ENCODE measurements around the gene CEP70.

The CEP70 gene

GRCh38 chr3:138467931-138468330 is 126.1 kb downstream of the CEP70 start:
- Histone ChIP-seq H3K4me1 (ENCODE audit: insufficient read depth, poor library complexity, severe bottlenecking) (no peaks in the 10 kb centered on the region), H3K4me3 (ENCODE audit: severe bottlenecking) (no peak overlapping the region), H3K36me3 (ENCODE audit: low read depth) (no peaks in the 10 kb centered on the region), H3K27ac (ENCODE audit: poor library complexity, severe bottlenecking) (no peak overlapping the region), H3K9me3 (ENCODE audit: severe bottlenecking) (no peaks in the 10 kb centered on the region), H3K27me3 (ENCODE audit: insufficient read depth, poor library complexity, severe bottlenecking) (no peaks in the 10 kb centered on the region)
- no peak for TF ChIP-seq CTCF (IDR thresholded peaks at IDR 0.05; ENCODE audit: poor library complexity, severe bottlenecking)
- no peak for ATAC-seq (ENCODE audit: low read depth)
- no peak for DNase-seq (ENCODE audit: low spot score)

GRCh38 chr3:138465925-138466324 is 128.1 kb downstream of the CEP70 start:
- no peaks in the 10 kb centered on the region for H3K4me1 ChIP-seq (ENCODE audit: insufficient read depth, poor library complexity, severe bottlenecking)
- ATAC-seq (ENCODE audit: low read depth) (no peak), DNase-seq (ENCODE audit: low spot score) (no peak)
- H3K9me3 ChIP-seq (ENCODE audit: severe bottlenecking): no peaks in the 10 kb centered on the region
- H3K27ac ChIP-seq (ENCODE audit: poor library complexity, severe bottlenecking): no peak overlapping the region
- no peak overlapping the region for H3K4me3 ChIP-seq (ENCODE audit: severe bottlenecking)
- no peak for TF ChIP-seq CTCF (IDR thresholded peaks at IDR 0.05; ENCODE audit: poor library complexity, severe bottlenecking)
- H3K27me3 ChIP-seq (ENCODE audit: insufficient read depth, poor library complexity, severe bottlenecking): no peaks in the 10 kb centered on the region
- no peaks in the 10 kb centered on the region for H3K36me3 ChIP-seq (ENCODE audit: low read depth)

- TF ChIP-seq CTCF (IDR thresholded peaks at IDR 0.05; ENCODE audit: poor library complexity, severe bottlenecking): no peak
- Histone ChIP-seq H3K9me3 (ENCODE audit: severe bottlenecking) (no peaks in the 10 kb centered on the region), H3K27me3 (ENCODE audit: insufficient read depth, poor library complexity, severe bottlenecking) (no peaks in the 10 kb centered on the region), H3K36me3 (ENCODE audit: low read depth) (no peaks in the 10 kb centered on the region), H3K27ac (ENCODE audit: poor library complexity, severe bottlenecking) (no peak overlapping the region), H3K4me3 (ENCODE audit: severe bottlenecking) (no peak overlapping the region), H3K4me1 (ENCODE audit: insufficient read depth, poor library complexity, severe bottlenecking) (no peaks in the 10 kb centered on the region)
- ATAC-seq (ENCODE audit: low read depth) (no peak), DNase-seq (ENCODE audit: low spot score) (no peak)
Observed at GRCh38 chr3:138465451-138465850, 128.6 kb downstream of the CEP70 start.

- no peak overlapping the region for H3K27ac ChIP-seq (ENCODE audit: poor library complexity, severe bottlenecking)
- DNase-seq (ENCODE audit: low spot score): no peak
- no peak for ATAC-seq (ENCODE audit: low read depth)
- no peaks in the 10 kb centered on the region for H3K27me3 ChIP-seq (ENCODE audit: insufficient read depth, poor library complexity, severe bottlenecking)
- H3K4me1 ChIP-seq (ENCODE audit: insufficient read depth, poor library complexity, severe bottlenecking): no peaks in the 10 kb centered on the region
- H3K36me3 ChIP-seq (ENCODE audit: low read depth): no peaks in the 10 kb centered on the region
- no peak for TF ChIP-seq CTCF (IDR thresholded peaks at IDR 0.05; ENCODE audit: poor library complexity, severe bottlenecking)
- H3K9me3 ChIP-seq (ENCODE audit: severe bottlenecking): no peaks in the 10 kb centered on the region
- no peak overlapping the region for H3K4me3 ChIP-seq (ENCODE audit: severe bottlenecking)
Observed at GRCh38 chr3:138464491-138464860, 129.6 kb downstream of the CEP70 start.

- H3K4me1 ChIP-seq (ENCODE audit: insufficient read depth, poor library complexity, severe bottlenecking): no peaks in the 10 kb centered on the region
- no peak for ATAC-seq (ENCODE audit: low read depth)
- H3K4me3 ChIP-seq (ENCODE audit: severe bottlenecking): no peak overlapping the region
- no peaks in the 10 kb centered on the region for H3K9me3 ChIP-seq (ENCODE audit: severe bottlenecking)
- H3K27ac ChIP-seq (ENCODE audit: poor library complexity, severe bottlenecking): no peak overlapping the region
- TF ChIP-seq CTCF (IDR thresholded peaks at IDR 0.05; ENCODE audit: poor library complexity, severe bottlenecking): no peak
- no peak for DNase-seq (ENCODE audit: low spot score)
- H3K36me3 ChIP-seq (ENCODE audit: low read depth): no peaks in the 10 kb centered on the region
- H3K27me3 ChIP-seq (ENCODE audit: insufficient read depth, poor library complexity, severe bottlenecking): no peaks in the 10 kb centered on the region
Observed at GRCh38 chr3:138463724-138464490, 130.2 kb downstream of the CEP70 start.

Data from RWPE2 (cell line).